H9 (cell line): ENCODE data around the gene EIF5A. TPM values are rescaled to one million over a fixed set of nuclear protein-coding genes. Genes with fewer than 3 reads are reported as not detected.

Experiments used
- DNase-seq: peaks from one replicate; pipeline ENCODE4 v3.0.0-alpha.2; 2017
- H2AFZ ChIP-seq: one replicate; pipeline ENCODE4 v1.6.1; 2013; ENCODE audit warnings: mild to moderate bottlenecking, low read length, control low read depth, moderate library complexity
- H2AK5ac ChIP-seq: 2 replicates; pipeline ENCODE4 v1.6.1; 2013; ENCODE audit warnings: low read length, control low read depth, mixed read lengths; ENCODE audit not compliant: insufficient read length
- H2BK120ac ChIP-seq: one replicate; pipeline ENCODE4 v1.6.1; 2013; ENCODE audit warnings: low read depth, mild to moderate bottlenecking, low read length, control low read depth, inconsistent platforms; ENCODE audit not compliant: poor library complexity, severe bottlenecking
- H2BK12ac ChIP-seq: 2 replicates; pipeline ENCODE4 v1.6.1; 2013; ENCODE audit warnings: low read length, control low read depth, mixed read lengths, low read depth; ENCODE audit not compliant: insufficient read length
- H2BK15ac ChIP-seq: 2 replicates; pipeline ENCODE4 v1.6.1; 2013; ENCODE audit warnings: low read depth, low read length, control low read depth
- H2BK20ac ChIP-seq: one replicate; pipeline ENCODE4 v1.6.1; 2013; ENCODE audit warnings: low read depth, mild to moderate bottlenecking, low read length, control low read depth, inconsistent platforms; ENCODE audit not compliant: poor library complexity, severe bottlenecking
- H2BK5ac ChIP-seq: 2 replicates; pipeline ENCODE4 v1.6.1; 2013; ENCODE audit warnings: low read length, control low read depth, mixed read lengths; ENCODE audit not compliant: insufficient read length
- H3K14ac ChIP-seq: 2 replicates; pipeline ENCODE4 v1.6.1; 2013; ENCODE audit warnings: low read length, control low read depth; ENCODE audit not compliant: insufficient read depth
- H3K18ac ChIP-seq: 2 replicates; pipeline ENCODE4 v1.6.1; 2013; ENCODE audit warnings: low read depth, mild to moderate bottlenecking, mixed read lengths, low read length, control low read depth; ENCODE audit not compliant: insufficient read length
- H3K23ac ChIP-seq: 2 replicates; pipeline ENCODE4 v1.6.1; 2013; ENCODE audit warnings: low read length, control low read depth, mixed read lengths, low read depth; ENCODE audit not compliant: insufficient read length
- H3K23me2 ChIP-seq: 2 replicates; pipeline ENCODE4 v1.6.1; 2013; ENCODE audit warnings: low read depth, mild to moderate bottlenecking, mixed read lengths, low read length, control low read depth; ENCODE audit not compliant: insufficient read length, poor library complexity, severe bottlenecking
- H3K27ac ChIP-seq: 2 replicates; pipeline ENCODE4 v1.5.1; 2013; ENCODE audit warnings: low read length, control low read depth, mixed read lengths, low read depth; ENCODE audit not compliant: insufficient read length
- H3K27me3 ChIP-seq: 2 replicates; pipeline ENCODE4 v1.6.1; 2013; ENCODE audit warnings: low read length, control low read depth, inconsistent platforms; ENCODE audit not compliant: insufficient read depth
- H3K4ac ChIP-seq: 2 replicates; pipeline ENCODE4 v1.6.1; 2013; ENCODE audit warnings: low read depth, mild to moderate bottlenecking, control low read depth, inconsistent platforms, low read length, moderate library complexity
- H3K4me1 ChIP-seq: 2 replicates; pipeline ENCODE4 v1.6.1; 2013; ENCODE audit warnings: low read length, control low read depth, inconsistent platforms; ENCODE audit not compliant: insufficient read depth
- H3K4me2 ChIP-seq: 2 replicates; pipeline ENCODE4 v1.6.1; 2013; ENCODE audit warnings: low read length, control low read depth, mixed read lengths; ENCODE audit not compliant: insufficient read length, insufficient read depth
- H3K56ac ChIP-seq: 2 replicates; pipeline ENCODE4 v1.6.1; 2013; ENCODE audit warnings: low read depth, mild to moderate bottlenecking, mixed read lengths, low read length, control low read depth; ENCODE audit not compliant: insufficient read length
- H3K79me1 ChIP-seq: 2 replicates; pipeline ENCODE4 v1.6.1; 2013; ENCODE audit warnings: low read depth, mild to moderate bottlenecking, moderate library complexity, low read length, control low read depth, inconsistent platforms; ENCODE audit not compliant: insufficient read depth, poor library complexity, severe bottlenecking
- H3K79me2 ChIP-seq: 2 replicates; pipeline ENCODE4 v1.6.1; 2013; ENCODE audit warnings: low read length, control low read depth, inconsistent platforms; ENCODE audit not compliant: insufficient read depth
- H3K9ac ChIP-seq: 2 replicates; pipeline ENCODE4 v1.6.1; 2013; ENCODE audit warnings: low read length, control low read depth, mixed read lengths; ENCODE audit not compliant: insufficient read length; ENCODE audit errors: extremely low read depth
- H3K9me3 ChIP-seq: one replicate; pipeline ENCODE4 v1.6.1; 2013; ENCODE audit warnings: low read depth, low read length, inconsistent platforms; ENCODE audit not compliant: control insufficient read depth
- H3T11ph ChIP-seq: one replicate; pipeline ENCODE4 v1.6.1; 2013; ENCODE audit warnings: mild to moderate bottlenecking, low read length, control low read depth, inconsistent platforms
- H4K20me1 ChIP-seq: one replicate; pipeline ENCODE4 v1.6.1; 2013; ENCODE audit not compliant: control insufficient read depth, insufficient read length, insufficient read depth
- H4K5ac ChIP-seq: 2 replicates; pipeline ENCODE4 v1.6.1; 2013; ENCODE audit warnings: low read depth, mild to moderate bottlenecking, mixed read lengths, low read length, control low read depth; ENCODE audit not compliant: insufficient read length
- H4K8ac ChIP-seq: replicated peaks from 2 replicates; pipeline ENCODE4 v1.6.1; 2013; ENCODE audit warnings: low read length, control low read depth, mixed read lengths, low read depth; ENCODE audit not compliant: insufficient read length
- H4K91ac ChIP-seq: 2 replicates; pipeline ENCODE4 v1.6.1; 2013; ENCODE audit warnings: low read depth, mild to moderate bottlenecking, moderate library complexity, mixed read lengths, low read length, control low read depth; ENCODE audit not compliant: insufficient read length
- H3K27ac Mint-ChIP-seq, 3 experiments: 2 replicates in 2 of 3; 3 replicates in 1 of 3; pipeline ENCODE4 v1.8.0; 2020 to 2021; ENCODE audit warnings: mixed read lengths in 3 of 3, mild to moderate bottlenecking in 1 of 3, moderate library complexity in 1 of 3
- H3K27me3 Mint-ChIP-seq: 2 replicates; pipeline ENCODE4 v1.8.0; 2021; ENCODE audit warnings: low read depth, mild to moderate bottlenecking, moderate library complexity, mixed read lengths
- H3K36me3 Mint-ChIP-seq, 3 experiments: 2 replicates in 2 of 3; 3 replicates in 1 of 3; pipeline ENCODE4 v1.8.0; 2020 to 2021; ENCODE audit warnings: low read depth in 3 of 3, mixed read lengths in 3 of 3; ENCODE audit not compliant: insufficient read depth in 1 of 3
- H3K4me1 Mint-ChIP-seq, 2 experiments: 2 replicates each; pipeline ENCODE4 v1.8.0; 2020; ENCODE audit warnings: mixed read lengths in 2 of 2
- H3K4me3 Mint-ChIP-seq, 2 experiments: 2 replicates in 1 of 2; 3 replicates in 1 of 2; pipeline ENCODE4 v1.8.0; 2020 to 2021; ENCODE audit warnings: mild to moderate bottlenecking in 2 of 2, mixed read lengths in 2 of 2, moderate library complexity in 1 of 2
- H3K9me3 Mint-ChIP-seq, 2 experiments: 2 replicates in 1 of 2; 3 replicates in 1 of 2; pipeline ENCODE4 v1.8.0; 2020; ENCODE audit warnings: mild to moderate bottlenecking in 2 of 2, mixed read lengths in 2 of 2, moderate library complexity in 1 of 2
- CTCF ChIP-seq: fragments of 200-600 bp; sonication (generic); conservative IDR thresholded peaks from 3 replicates; pipeline ENCODE4 v1.8.0; 2021; ENCODE audit warnings: antibody characterized with exemption, mild to moderate bottlenecking
- WGBS: extraction: QIAGEN DNeasy Blood & Tissue Kit; methylation state at CpG from one replicate; pipeline ENCODE4 v1.1.7; 2013; ENCODE audit warnings: missing lambda C conversion rate, low lambda C conversion rate, mixed read lengths; ENCODE audit not compliant: insufficient read length; ENCODE audit errors: extremely low coverage; 5-methylcytosine and 5-hydroxymethylcytosine counted together
- total RNA-seq: library from RNA; stranded (reverse); gene quantifications from 2 replicates; pipeline ENCODE4 v1.2.1, GENCODE V29; 2021

Gene EIF5A
- total RNA-seq, 1 experiment from 2014 or later = 978 TPM

GRCh38 chr17:7325031-7325528 lies 17.7 kb downstream of the EIF5A start:
- Histone ChIP-seq H3K27ac (no peak overlapping the region), H3T11ph (no peak overlapping the region), H2AFZ (no peak overlapping the region), H3K23me2 (peaks cover 8% of the 10 kb centered on the region), H4K8ac (no peak overlapping the region), H4K20me1 (no peaks in the 10 kb centered on the region), H3K79me1 (no peaks in the 10 kb centered on the region), H4K91ac (no peak overlapping the region), H3K56ac (no peak overlapping the region), H3K4ac (no peak overlapping the region), H2BK5ac (no peak overlapping the region), H3K4me2 (no peak overlapping the region), H3K79me2 (peaks cover 2% of the 10 kb centered on the region; the same call in 1 of the 2 replicates), H3K27me3 (no peaks in the 10 kb centered on the region), H3K9me3 (no peaks in the 10 kb centered on the region), H3K9ac (no peak overlapping the region), H2AK5ac (no peak overlapping the region), H3K23ac (no peak overlapping the region), H3K14ac (no peak overlapping the region), H2BK15ac (no peak overlapping the region), H2BK12ac (no peak overlapping the region), H3K18ac (no peak overlapping the region), H3K4me1 (no peaks in the 10 kb centered on the region), H2BK20ac (no peak overlapping the region), H2BK120ac (no peak overlapping the region), H4K5ac (no peak overlapping the region)
- Mint-ChIP-seq H3K27ac (no peak overlapping the region), H3K36me3 (peaks cover 36 to 65% (median 65%) of the 10 kb centered on the region in 3 experiments; a peak in 6 of 7 replicates), H3K9me3 (no peaks in the 10 kb centered on the region), H3K4me3 (peak overlapping the region in 1 of 2 experiments; percentile 46; a peak in 1 of 5 replicates), H3K27me3 (no peaks in the 10 kb centered on the region), H3K4me1 (peaks cover 11% of the 10 kb centered on the region in 2 experiments)
- no peak for DNase-seq
- no peak for TF ChIP-seq CTCF
- no CpG with 5 or more reads among the region's 19 CpGs for WGBS
